Measurements from ENCODE around the gene WDR18.

DNA sequence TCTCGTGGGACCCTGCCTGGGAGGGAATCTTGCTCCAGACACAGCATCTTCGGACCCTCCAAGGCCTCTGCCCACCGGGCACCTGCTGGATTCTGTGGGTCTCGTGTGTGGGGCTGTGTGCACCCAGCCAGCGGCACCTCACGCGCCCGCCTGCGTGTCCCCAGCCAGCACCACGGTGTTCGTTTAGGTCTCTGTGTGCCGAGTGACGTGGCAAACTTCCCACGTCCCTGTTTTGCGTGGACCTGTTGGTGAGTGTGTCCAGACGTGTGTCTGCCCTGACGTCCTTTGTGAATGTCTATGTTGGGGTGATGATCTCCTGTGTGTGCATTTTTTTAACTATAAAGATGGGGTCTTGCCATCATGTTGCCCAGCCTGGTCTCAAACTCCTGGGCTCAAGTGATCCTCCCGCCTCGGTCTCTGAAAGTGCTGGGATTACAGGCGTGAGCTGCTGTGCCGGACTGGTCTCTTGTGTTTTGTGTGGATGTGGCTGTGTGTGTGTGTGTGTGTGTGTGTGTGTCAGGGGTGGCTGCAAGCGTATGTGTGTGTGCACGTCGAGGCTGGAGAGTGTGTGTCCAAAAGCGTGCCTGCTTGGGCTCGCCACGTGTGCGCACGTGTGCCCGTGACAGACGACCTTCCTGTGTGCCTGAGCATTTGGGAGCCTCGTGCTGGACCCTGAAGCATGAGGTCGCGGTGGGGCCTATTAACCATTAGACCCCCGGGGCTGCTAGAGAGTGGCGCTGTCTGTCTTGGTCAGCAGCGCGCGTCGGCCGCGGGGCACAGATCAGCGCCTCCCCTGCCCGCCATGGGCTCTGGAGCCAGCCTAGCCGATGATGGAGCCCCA, 42.6 kb upstream of the WDR18 start:
- TF ChIP-seq GATA3 (IDR thresholded peaks at IDR 0.05; ENCODE audit: low read depth, low read length) (no peak), GATA2 (IDR thresholded peaks at IDR 0.05; ENCODE audit: low read depth, low read length) (no peak)

Data from SH-SY5Y (cell line).